HG03139 (cell line): ENCODE results near the gene PIK3IP1.

Source experiments
- ATAC-seq: cut with Tn5 transposase; IDR thresholded peaks from one replicate; pipeline ENCODE4 v1.9.1; 2021; ENCODE audit not compliant: unreplicated experiment

The PIK3IP1 gene

DNA sequence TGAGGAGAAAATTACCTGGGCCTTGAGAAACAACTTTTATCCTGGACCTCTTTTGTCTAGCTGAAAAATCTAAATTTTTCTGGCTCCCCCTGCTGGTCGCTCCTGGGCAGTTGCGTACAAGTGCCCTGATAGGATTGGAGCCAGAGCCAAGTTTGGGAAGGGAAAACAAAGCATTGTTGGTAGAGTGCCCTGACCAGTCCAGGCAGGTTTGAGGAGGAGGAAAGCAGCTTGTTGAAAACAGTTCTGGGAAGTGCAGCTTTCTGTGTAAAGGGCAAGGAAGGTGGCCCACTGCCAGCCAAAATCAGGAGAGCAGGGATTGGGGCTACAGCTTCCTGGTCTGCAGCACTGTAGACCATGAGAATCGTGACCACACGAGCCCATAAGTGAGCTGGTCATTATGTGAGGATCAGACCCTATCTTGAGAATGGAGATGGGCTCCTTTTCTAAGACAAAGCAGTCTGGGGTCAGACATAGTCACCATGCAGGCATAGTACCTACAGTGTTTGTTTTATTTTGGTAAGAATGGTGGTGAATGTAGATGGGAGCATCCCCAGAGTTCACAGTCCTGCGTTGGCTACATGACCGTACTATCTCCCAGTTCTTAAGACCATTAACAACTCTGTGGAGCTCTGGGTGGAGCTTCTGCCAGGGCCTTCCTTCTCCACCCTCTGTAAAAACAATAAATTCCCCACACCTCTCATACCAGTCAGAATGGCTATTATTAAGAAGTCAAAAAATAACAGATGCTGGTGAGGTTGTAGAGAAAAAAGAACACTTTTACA lies 21.3 kb upstream of the PIK3IP1 start:
- no peak for ATAC-seq

DNA sequence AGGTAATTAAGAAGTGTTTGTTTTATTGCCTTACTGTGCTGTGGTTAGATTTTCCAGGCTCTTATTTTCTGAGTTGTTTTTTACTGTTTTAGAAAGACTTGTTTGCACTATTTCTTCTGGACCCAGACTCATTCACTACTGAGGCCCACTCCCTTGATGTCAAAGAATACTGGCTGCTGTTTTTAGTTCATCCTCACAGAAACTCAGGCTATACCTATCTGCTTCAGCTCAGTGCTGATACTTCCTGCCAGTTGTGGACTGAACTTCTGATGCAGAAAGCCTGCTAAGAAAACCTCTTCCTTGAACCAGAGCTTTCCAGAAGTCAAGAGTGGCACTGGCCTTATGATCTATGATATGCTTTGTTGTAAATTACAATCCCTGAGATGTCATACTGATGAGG lies 15.9 kb upstream of the PIK3IP1 start:
- ATAC-seq, result no peak

DNA sequence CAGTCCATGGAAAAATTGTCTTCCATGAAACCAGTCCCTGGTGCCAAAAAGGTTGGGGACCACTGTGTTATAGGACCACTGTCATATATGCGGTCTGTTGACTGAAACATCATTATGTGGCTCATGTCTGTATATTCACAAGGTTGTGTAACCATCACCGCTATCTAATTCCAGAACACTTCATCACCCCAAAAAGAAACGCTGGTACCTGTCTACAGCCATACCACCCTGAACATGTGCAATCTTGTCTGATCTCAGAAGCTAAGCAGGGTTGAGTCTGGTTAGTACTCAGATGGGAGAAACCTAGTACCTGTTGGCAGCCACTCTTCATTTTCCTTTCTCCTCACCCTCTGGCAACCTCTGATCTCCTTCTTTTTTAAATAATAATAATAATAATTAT lies 12.9 kb upstream of the PIK3IP1 start:
- ATAC-seq, result no peak

DNA sequence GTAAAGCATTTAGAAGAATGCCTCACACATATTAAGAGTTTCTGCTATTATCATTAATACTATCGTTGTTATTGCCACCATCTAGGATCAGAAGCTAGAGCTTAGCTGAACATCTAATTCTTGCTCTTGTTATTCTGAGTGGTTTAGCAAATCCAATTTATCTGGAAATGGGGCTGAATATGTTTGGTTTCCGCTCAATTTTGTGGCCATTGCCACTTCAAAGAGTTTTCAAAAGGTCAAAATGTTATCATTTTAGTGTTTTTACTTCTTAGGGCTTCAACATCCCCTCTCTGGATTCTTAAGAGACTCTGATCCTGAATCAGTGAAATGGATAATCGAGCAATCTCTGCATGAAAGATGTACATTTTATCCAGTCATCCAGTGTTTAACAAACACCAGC lies 10.2 kb upstream of the PIK3IP1 start:
- ATAC-seq, result no peak

DNA sequence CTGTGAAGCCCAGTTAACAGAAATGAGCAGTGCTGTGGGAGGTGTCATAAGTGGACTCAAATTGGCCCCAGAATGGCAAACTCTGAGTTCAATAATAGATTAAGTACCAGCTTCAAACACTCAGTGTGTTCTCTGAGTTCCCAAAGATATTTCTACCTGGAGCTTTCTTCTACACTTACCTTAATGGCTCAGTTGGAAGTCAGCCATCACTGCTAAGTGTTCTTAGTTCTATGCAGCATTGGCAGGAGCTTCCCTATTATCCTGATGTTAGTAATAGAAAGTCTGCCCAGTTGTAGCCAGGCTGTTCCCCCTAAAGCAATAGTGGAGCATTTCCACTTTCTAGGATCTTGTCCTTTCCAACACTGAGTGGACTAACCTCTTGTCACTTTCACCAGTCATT lies 9.7 kb upstream of the PIK3IP1 start:
- no peak for ATAC-seq

DNA sequence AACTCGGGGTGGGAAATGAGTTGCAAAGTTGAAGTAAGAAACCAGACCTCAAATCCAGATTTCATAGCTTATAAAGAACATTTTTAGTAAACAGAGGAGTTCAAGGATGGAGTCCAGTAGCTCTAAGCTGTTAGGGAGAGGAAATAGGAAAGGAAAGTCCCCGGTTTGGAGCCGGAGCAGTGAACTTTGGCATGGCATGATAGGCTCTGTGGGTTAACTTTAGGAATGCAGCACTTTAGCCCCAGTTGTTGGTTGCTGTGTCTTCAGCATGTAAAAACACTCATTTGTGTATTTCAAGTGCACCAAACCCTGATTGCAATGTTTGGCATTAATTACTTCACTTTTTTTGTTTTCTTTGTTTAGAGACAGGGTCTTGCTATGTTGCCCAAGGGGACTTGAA lies 8.6 kb upstream of the PIK3IP1 start:
- ATAC-seq, result no peak

DNA sequence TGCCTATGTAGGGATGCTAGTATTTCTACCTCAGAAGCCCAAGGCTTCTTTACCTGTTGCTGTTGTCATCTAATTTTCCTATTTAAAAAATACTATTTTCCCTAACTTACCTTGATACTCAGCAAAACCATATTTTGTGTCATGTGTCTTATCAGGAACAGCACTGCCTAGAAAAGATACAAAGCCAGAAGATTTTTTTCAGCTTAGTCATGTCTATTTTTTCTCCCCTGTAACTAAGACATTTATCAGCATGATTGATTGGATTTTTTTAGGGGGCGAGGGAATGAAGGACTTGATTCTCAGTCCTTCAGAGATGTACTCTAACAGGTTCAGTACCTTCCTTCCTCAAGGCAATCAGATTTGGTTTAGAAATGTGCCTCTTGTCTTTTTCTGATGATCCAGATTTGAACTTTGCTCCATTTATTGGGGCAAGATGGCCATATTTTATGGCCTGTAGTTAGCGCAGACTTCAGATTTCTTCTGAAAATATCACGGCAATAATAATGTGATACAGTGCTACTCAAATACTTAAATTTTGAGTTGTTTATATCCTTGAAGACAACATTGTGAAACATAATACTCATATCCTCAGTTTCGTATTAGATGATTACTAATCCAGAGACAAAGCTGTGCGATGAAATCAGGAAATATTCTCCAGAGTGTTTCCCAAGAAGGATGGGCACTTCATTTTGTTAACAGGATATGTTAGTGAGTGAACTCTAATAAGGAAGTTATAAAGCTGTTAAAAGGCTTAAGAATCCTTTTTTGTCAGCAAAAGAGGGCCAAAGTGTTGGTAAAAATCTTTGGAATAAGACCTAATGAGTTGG lies 3.8 kb upstream of the PIK3IP1 start:
- ATAC-seq, result no peak

DNA sequence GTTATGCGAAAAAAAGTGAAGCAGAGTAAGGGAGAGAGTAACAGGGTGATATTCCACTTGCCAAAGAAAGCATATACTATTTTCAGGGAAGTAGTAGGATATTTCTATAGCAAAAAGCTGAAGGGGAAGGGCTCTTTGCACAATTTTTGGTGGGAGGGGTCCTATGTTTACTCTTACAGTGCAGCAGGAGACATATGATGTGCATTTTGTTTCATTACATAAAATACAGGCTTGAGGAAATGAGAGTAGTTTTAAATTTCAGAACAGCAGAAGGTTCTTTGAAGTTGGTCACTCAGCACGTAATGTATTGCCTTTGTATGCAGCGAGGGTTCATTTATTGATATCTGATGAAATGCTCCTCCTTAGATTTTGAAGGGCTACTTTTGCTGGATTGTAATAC lies 3.1 kb upstream of the PIK3IP1 start:
- ATAC-seq, result no peak

DNA sequence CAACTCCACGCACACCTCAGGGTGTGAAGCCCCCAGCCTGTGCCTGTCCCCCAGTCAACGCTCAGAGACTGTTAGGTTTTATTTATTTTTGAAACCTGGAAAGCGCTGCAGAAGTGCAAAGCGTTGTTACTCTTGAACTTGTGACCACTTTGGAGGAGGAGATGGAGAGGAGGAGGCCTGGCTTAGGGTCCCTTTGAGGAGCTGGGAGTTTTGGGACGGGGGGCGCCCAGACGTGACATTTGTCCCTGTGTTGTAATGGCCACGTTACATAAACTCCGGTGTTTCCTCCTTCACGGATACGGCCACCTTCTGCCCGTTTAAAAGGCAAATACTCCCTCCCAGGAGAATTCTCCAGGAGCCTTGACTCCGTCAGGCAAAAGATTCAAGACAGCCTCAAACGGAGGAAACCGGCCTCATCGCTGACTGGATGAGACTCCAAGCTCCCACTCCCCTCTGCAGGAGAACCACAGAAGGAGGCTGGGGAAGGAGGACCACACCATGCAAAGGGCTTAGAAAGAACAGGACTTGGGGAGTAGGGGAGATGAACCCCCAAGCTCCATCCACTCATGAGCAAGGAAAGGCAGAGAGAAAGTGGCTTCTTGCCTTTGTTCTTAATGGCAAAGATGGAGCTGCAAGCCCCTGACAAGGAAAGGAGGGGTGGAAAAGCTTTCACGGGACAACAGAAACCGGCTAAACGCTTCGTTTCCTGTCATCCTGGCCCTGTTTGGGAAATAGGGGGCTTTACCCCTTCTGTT lies 630 bp downstream of the PIK3IP1 start:
- ATAC-seq, result no peak

DNA sequence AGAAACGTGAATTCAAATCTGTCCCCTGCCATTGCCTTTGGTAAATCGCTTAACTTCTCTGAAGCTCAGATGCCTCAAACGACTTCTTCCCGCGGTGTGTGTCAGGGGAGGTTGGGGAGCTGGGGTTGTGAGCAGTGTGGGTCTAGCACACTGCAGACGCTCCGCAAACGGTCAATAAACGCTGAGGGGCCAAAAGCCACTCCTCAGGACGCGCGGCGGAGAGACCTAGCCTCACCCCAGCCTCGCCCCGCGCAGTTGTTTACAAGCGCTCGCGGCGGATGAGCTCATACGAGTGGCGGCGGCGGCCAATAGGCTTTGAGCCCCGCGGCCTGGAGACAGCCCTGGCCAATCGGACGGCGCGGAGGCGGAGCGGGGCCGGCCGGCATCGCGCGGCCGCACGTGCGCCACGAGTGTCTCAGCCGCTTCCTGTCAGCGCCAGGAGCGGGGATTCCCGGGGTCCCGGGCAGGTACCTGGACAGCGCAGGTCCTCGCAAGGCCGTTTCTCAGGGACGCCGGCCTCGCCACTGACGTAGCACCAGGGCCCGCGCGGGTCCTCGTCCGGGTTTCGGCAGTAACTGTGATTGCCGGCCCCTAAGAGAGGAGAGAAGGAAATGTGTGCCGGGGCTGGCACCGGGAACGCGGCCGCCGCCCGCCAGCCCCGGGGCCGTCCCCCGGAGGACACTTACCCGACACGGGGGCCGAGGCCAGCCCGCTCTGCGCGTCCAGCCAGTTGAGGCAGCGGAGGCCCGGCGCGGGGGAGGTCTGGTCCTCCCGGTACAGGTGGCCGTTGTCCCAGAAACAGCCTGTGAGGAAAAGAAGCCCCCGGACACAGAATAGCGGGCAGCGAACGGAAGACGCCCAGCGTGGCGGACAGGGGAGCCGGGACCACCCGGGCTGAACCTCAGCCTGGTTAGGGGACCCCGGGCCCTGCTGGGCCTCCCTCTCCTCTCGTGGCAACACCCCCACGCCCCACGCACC lies 1.5 kb downstream of the PIK3IP1 start:
- ATAC-seq, result peak; percentile 93

DNA sequence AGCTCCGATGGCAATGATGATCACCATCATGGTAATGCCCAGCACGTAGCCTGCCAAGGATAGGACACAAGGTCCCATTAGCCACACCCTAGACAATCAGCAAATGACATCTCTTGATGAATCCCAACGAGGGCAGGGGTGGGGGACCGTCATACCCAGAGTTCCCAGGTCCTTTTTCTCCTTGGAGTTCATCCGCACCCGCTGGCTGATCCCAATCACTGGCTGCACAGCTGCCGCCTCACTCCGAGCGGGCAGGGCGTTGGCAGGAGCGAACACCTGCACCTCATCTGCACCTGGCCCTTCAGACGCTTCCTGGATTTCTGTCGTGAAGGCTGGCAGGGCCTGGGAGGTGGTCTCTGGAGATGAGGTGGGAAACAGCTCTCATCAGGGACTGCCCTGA lies 2.9 kb downstream of the PIK3IP1 start:
- no peak for ATAC-seq

DNA sequence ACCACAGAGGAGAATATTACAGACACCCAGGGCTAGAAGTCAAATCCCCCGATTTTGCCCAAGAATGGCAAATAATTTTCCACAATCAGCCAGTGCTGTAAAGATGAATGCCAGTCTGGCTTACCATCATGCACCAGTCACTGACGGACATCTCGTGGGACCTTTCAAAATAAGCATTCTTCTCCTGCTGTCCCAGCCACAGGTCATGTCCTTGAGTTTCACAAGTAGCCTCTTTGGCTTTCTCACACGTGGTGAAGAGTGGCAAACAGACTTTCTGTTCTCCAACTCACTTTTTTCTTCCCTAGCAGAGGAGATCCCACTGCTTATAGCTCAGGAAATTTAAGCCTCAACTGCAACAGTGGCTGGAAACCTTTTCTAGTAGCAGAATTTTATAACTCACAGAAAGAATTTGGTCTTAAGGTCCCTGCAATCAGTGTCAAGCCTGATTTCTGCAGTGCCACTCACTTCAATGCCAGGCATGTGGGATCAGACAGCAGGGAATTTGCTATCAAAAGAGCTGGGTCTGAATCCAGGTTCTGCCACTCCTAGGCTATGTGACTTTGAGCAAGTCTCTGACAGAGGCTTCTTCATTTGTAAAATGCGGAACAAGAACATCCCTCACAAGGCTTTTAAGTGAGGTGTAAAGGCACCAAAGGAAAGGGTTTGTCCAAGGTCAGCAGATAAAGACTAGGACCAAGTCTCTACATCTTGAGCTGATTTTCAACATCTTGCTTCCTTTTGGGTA lies 3.6 kb downstream of the PIK3IP1 start:
- no peak for ATAC-seq

DNA sequence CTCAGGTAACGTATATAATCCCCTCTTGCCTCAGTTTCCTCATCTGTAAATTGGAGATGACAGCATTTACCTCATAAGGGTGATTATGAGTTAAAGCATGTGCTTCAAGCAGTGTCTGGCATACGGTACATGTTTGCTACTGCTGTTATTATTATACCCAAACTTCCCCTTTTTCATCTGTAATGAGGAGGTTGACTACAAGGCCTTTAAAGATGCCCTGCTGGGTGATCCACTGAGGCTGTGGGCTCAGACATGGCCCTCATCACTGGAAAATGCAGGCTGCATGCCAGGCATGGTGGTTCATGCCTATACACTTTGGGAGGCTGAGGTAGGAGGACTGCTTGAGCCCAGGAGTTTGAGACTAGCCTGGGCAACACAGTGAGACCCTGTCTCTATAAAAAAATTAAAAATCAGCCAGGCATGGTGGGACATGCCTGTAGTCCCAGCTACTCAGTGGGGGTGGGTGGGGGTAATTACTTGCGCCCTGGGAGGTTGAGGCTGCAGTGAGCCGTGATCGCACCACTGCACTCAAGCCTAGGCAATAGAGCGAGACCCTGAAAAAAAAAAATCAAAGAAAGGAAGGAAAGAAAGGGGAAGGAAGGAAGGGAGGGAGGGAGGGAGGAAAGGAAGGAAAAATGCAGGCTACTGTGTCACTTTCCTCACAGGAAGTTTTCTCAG lies 4.3 kb downstream of the PIK3IP1 start:
- ATAC-seq, result no peak

DNA sequence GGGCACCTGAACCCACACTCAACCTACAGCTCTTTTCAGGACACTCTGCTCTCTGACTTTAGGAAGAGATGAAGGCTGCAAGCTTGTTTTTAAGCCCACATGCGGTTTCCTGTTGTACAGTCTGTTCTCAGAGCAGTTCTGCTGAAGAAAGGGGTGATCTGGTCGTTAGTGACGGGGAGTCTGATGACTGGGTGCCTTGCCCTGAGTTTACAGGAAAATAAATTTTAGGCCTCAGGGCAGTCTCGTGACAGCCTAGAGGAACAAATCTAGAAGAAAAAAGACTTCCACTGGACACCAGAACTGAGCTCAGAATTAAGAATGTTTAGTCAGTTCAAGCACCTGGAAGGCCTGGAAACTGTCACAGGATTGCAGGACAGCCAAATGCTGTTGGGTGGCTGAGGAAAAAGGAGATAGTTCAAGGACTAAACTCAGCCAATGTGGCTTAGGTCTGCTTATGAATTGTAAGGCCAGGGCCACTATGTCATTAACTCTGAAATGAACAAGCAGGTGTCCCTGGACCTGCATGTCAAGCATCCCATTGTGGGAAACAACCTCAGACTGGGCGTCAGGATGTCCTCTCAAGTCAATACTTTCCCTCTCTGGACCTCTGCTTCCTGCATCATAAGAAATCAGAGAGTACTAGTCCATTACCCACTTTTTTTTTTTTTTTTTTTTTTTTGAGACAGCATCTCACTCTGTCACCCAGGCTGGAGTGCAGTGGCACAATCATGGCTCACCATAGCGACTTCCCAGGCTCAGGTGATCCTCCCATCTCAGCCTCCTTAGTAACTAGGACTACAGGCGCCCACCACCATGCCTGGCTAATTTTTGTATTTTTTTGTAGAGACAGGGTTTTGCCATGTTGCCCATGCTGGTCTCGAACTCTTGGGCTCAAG lies 5.7 kb downstream of the PIK3IP1 start:
- ATAC-seq, result no peak

DNA sequence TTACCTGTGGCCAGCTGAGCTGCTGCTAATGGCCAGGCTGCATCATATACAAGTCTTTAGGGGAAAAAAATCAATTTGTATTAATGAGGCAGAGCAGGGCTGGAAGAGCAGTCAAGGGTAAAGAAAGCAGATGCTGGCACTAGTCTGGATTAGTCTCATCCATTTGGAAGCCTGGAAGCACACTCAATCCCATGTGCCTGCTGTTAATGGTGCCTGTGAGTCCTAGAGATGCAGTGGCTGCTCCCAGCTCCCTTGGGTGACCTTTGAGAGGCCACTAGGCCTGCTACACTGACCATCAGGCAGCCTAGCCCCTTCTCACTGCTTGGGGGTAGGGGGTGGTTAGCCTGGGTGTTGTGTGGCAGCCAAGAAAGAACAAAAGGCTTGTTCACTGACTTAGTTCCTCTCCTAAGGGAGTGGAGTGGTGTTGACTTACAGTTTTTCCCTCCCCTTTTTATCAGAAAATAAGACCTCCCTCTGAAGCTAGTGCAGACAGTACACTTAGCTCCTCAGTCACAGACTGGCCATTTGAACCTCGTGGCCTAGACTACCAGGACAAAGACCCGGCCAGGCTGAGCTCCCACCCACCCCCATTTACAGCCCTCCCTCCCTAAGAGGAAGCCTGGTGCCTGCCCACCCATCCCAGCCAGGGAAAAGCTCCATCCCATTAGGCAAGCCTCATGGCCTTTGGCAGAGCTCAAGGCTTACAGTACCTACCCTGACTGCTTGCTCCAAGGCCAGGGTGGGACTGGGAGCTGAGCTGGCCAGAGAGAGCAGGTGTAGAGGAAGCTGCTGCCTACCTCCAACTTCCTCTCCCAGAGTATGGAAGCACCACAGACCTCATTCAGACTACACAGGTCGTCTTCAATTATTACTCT lies 7.8 kb downstream of the PIK3IP1 start:
- ATAC-seq, result no peak

DNA sequence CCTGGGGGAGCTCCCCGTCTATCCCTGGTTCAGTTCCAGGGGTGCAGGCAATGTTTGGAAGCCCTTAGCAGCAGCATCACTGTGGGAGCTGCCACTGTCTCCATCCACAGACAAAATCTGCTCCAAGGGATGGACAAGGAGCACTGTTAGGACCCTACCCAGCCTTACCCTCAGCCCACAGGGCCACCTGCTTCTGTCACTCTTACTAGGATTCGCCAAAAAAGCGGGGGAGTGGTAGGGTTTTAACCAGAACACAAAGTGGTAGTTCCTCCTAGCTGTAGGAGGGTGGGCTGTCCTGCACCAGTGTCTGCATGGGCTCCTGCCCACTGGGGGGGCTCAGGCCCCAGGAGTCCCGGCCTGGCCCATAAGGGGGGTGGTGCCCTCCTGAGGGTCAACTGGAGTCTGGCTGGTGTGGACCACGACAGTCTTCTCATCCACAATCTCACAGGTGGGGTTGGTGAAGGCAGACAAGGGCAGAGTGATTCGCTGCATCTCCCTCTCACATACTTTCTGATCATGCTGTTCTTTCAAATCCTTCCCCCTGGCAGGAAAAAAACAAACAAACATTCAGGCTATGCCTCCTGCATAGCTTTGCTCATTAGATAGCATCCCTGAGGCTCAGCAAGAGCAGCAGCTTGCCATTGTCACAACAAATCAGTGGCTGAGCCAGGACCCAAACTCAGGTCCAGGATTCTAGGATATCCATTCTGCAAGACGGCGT lies 9.4 kb downstream of the PIK3IP1 start:
- ATAC-seq, result no peak

DNA sequence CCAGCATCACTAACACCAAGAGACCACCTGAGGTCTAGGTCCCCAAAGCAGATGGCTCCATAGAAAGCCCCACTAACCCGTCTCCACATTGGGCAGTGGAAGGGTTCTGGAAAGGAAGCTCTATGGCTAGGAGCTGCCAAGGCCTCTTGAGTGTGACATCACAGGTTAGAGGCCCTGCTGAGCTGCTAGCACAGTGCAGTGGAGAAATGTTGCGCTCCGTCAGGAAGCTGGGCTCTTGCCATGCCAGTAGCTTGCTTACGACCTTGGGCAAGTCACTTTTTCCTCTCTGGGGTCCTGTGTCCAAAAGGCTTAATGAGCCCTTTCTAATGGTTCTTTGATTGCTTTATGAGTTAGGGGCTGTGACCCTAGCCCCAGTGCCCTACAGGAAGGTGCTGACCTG lies 10.6 kb downstream of the PIK3IP1 start:
- ATAC-seq, result no peak
